ENCODE data around the gene NPRL2.

NPRL2 gene

GRCh38 chr3:50389414-50389767 lies 38.8 kb upstream of the NPRL2 start:
- TF ChIP-seq CTCF (IDR thresholded peaks at IDR 0.05; ENCODE audit: low read depth, low read length): no peak
- no peak overlapping the region for H3K4me3 ChIP-seq (ENCODE audit: low read depth, low read length)

- no peak overlapping the region for H3K4me3 ChIP-seq (ENCODE audit: low read depth, low read length)
- TF ChIP-seq CTCF (IDR thresholded peaks at IDR 0.05; ENCODE audit: low read depth, low read length): no peak
Observed at GRCh38 chr3:50388720-50389413, 38.3 kb upstream of the NPRL2 start.

- no peak overlapping the region for H3K4me3 ChIP-seq (ENCODE audit: low read depth, low read length)
- no peak for TF ChIP-seq CTCF (IDR thresholded peaks at IDR 0.05; ENCODE audit: low read depth, low read length)
Observed at GRCh38 chr3:50388016-50388719, 37.6 kb upstream of the NPRL2 start.

- TF ChIP-seq CTCF (IDR thresholded peaks at IDR 0.05; ENCODE audit: low read depth, low read length): no peak
- H3K4me3 ChIP-seq (ENCODE audit: low read depth, low read length): no peak overlapping the region
Observed at GRCh38 chr3:50385754-50386153, 35.2 kb upstream of the NPRL2 start.

- H3K4me3 ChIP-seq (ENCODE audit: low read depth, low read length): no peak overlapping the region
- TF ChIP-seq CTCF (IDR thresholded peaks at IDR 0.05; ENCODE audit: low read depth, low read length): no peak
Observed at GRCh38 chr3:50383750-50384149, 33.2 kb upstream of the NPRL2 start.

- H3K4me3 ChIP-seq (ENCODE audit: low read depth, low read length): no peak overlapping the region
- no peak for TF ChIP-seq CTCF (IDR thresholded peaks at IDR 0.05; ENCODE audit: low read depth, low read length)
Observed at GRCh38 chr3:50382722-50383121, 32.1 kb upstream of the NPRL2 start.

- TF ChIP-seq CTCF (IDR thresholded peaks at IDR 0.05; ENCODE audit: low read depth, low read length): no peak
- no peak overlapping the region for H3K4me3 ChIP-seq (ENCODE audit: low read depth, low read length)
Observed at GRCh38 chr3:50381383-50381782, 30.8 kb upstream of the NPRL2 start.
